GM11168 (cell line): ENCODE results near the gene LY6G5C.

Source experiments
- in situ Hi-C: fragments of 300-500 bp; cut with MboI; formaldehyde crosslinking; loops from one replicate; pipeline ENCODE4 v1.12.0; 2022; ENCODE audit warnings: low sequenced_read_pairs; ENCODE audit not compliant: unreplicated experiment

Gene LY6G5C

GRCh38 chr6:31643818-31644454, 36.9 kb downstream of the LY6G5C start:
- in situ Hi-C loops: no loop called here

GRCh38 chr6:31642798-31643570, 37.9 kb downstream of the LY6G5C start:
- in situ Hi-C loops: no loop called here

GRCh38 chr6:31641370-31641769, 39.5 kb downstream of the LY6G5C start:
- in situ Hi-C loops: no loop called here

GRCh38 chr6:31640612-31641011, 40.3 kb downstream of the LY6G5C start:
- in situ Hi-C loops: no loop called here

- in situ Hi-C loops: no loop called here
These were observed 41.4 kb downstream of the LY6G5C start for GRCh38 chr6:31639449-31639861.

- in situ Hi-C loops: no loop called here
These were observed 41.8 kb downstream of the LY6G5C start for GRCh38 chr6:31639043-31639442.

GRCh38 chr6:31636698-31637596, 43.9 kb downstream of the LY6G5C start:
- in situ Hi-C loops: no loop called here

- in situ Hi-C loops: no loop called here
These were observed 45.8 kb downstream of the LY6G5C start for GRCh38 chr6:31634969-31635575.

GRCh38 chr6:31634131-31634530, 46.7 kb downstream of the LY6G5C start:
- in situ Hi-C loops: no loop called here

- in situ Hi-C loops: no loop called here
These were observed 47.4 kb downstream of the LY6G5C start for GRCh38 chr6:31633447-31633846.

- in situ Hi-C loops: no loop called here
These were observed 48.5 kb downstream of the LY6G5C start for GRCh38 chr6:31632279-31632946.

GRCh38 chr6:31631681-31632278, 49.1 kb downstream of the LY6G5C start:
- in situ Hi-C loops: no loop called here

- in situ Hi-C loops: no loop called here
These were observed 49.7 kb downstream of the LY6G5C start for GRCh38 chr6:31631209-31631608.

GRCh38 chr6:31630177-31630934, 50.5 kb downstream of the LY6G5C start:
- in situ Hi-C loops: no loop called here

GRCh38 chr6:31629014-31629413, 51.9 kb downstream of the LY6G5C start:
- in situ Hi-C loops: no loop called here

GRCh38 chr6:31627690-31628287, 53.1 kb downstream of the LY6G5C start:
- in situ Hi-C loops: no loop called here

GRCh38 chr6:31626952-31627351, 53.9 kb downstream of the LY6G5C start:
- in situ Hi-C loops: no loop called here
